ENCODE data around the gene BLOC1S5. TPM values are rescaled to one million over a fixed set of nuclear protein-coding genes. Genes with fewer than 3 reads are reported as not detected.

Gene BLOC1S5
- total and polyA plus RNA-seq, 2 of the 13 experiments (the other 11 are each of a cell fraction or from before 2014, with no cell fraction given), result 10.5 to 41.5 TPM

GRCh38 chr6:8102122-8102958 is 38.2 kb upstream of the BLOC1S5 start, which contains the start of gene EEF1E1 (continued):
- TF ChIP-seq PRDM15 (CRISPR knock-in tag; IDR thresholded peaks at IDR 0.05), result peak; percentile 83; the same call in 1 of the 2 replicates
- no peak for TF ChIP-seq MTF2 (CRISPR knock-in tag; IDR thresholded peaks at IDR 0.05; ENCODE audit: borderline replicate concordance)
- TF ChIP-seq ZNF614 (CRISPR knock-in tag; IDR thresholded peaks at IDR 0.05; ENCODE audit: borderline replicate concordance), result peak; percentile 34; the same call in 1 of the 2 replicates
- TF ChIP-seq ONECUT2 (CRISPR knock-in tag; IDR thresholded peaks at IDR 0.05), result 0 out of 2 replicates have a peak, but pooled peaks have one; percentile 46
- no peak for TF ChIP-seq ZSCAN12 (CRISPR knock-in tag; IDR thresholded peaks at IDR 0.05)
- peak; percentile 75 for TF ChIP-seq TMF1 (CRISPR knock-in tag; IDR thresholded peaks at IDR 0.05; ENCODE audit: low read depth)
- 0 out of 2 replicates have a peak, but pooled peaks have one; percentile 37 for TF ChIP-seq GMEB2 (CRISPR knock-in tag; IDR thresholded peaks at IDR 0.05; ENCODE audit: low read depth)
- 0 out of 2 replicates have a peak, but pooled peaks have one; percentile 29 for TF ChIP-seq ZFP1 (CRISPR knock-in tag; IDR thresholded peaks at IDR 0.05)
- peak; percentile 92; the same call in 1 of the 2 replicates for TF ChIP-seq THAP9 (CRISPR knock-in tag; IDR thresholded peaks at IDR 0.05; ENCODE audit: borderline replicate concordance)
- TF ChIP-seq ZNF883 (CRISPR knock-in tag; IDR thresholded peaks at IDR 0.05; ENCODE audit: not compliant biosample characterization), result no peak
- TF ChIP-seq ZNF235 (CRISPR knock-in tag; IDR thresholded peaks at IDR 0.05; ENCODE audit: borderline replicate concordance), result no peak
- 0 out of 2 replicates have a peak, but pooled peaks have one; percentile 42 for TF ChIP-seq PRDM4 (CRISPR knock-in tag; IDR thresholded peaks at IDR 0.05; ENCODE audit: borderline replicate concordance)
- TF ChIP-seq ZNF280B (CRISPR knock-in tag; IDR thresholded peaks at IDR 0.05; ENCODE audit: borderline replicate concordance), result 0 out of 2 replicates have a peak, but pooled peaks have one; percentile 33
- no peak for TF ChIP-seq SETDB1 (CRISPR knock-in tag; IDR thresholded peaks at IDR 0.05; ENCODE audit: borderline replicate concordance)
